Measurements from ENCODE around the gene MYO19.
A peak's percentile ranks its signal among the peaks of the same experiment; 100 is the strongest.

Gene MYO19, protein sequence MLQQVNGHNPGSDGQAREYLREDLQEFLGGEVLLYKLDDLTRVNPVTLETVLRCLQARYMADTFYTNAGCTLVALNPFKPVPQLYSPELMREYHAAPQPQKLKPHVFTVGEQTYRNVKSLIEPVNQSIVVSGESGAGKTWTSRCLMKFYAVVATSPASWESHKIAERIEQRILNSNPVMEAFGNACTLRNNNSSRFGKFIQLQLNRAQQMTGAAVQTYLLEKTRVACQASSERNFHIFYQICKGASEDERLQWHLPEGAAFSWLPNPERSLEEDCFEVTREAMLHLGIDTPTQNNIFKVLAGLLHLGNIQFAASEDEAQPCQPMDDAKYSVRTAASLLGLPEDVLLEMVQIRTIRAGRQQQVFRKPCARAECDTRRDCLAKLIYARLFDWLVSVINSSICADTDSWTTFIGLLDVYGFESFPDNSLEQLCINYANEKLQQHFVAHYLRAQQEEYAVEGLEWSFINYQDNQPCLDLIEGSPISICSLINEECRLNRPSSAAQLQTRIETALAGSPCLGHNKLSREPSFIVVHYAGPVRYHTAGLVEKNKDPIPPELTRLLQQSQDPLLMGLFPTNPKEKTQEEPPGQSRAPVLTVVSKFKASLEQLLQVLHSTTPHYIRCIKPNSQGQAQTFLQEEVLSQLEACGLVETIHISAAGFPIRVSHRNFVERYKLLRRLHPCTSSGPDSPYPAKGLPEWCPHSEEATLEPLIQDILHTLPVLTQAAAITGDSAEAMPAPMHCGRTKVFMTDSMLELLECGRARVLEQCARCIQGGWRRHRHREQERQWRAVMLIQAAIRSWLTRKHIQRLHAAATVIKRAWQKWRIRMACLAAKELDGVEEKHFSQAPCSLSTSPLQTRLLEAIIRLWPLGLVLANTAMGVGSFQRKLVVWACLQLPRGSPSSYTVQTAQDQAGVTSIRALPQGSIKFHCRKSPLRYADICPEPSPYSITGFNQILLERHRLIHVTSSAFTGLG

GRCh38 chr17:36534840-36535668 lies at the start of gene MYO19, which contains the start of gene PIGW:
Gene MYO19, minus strand, starts transcription at chr17:36534868. Its CDS starts 2,330 bp downstream, at chr17:36532538.
Gene PIGW, plus strand, starts transcription at chr17:36534987. Its CDS starts 2,115 bp downstream, at chr17:36537102.
- peak; percentile 97 for DNase-seq

- no peak for DNase-seq
Observed at GRCh38 chr17:36583787-36584186, 49.1 kb upstream of the MYO19 start.

DNA sequence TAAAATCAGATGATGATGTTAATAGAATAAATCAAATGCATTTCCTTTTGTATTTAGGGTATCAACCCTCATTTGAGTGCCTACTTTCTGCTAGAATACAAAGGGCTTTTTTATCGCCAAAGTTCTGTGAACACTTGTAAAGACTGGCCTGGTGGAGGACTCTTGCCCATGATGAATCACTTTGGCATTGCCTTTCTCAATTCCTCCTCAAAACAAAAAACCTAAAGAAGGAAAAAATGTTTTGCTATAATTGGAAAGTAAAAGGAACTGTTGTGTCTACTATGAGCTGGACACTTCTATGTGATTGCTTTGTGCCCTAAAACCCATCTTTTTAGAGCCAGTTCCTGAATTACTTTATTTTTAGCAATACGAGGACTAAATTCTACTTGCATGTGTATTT lies 44.0 kb upstream of the MYO19 start:
- no peak for DNase-seq

- no peak for DNase-seq
Observed at GRCh38 chr17:36576793-36577192, 42.1 kb upstream of the MYO19 start.

- no peak for DNase-seq
Observed at GRCh38 chr17:36575028-36575427, 40.4 kb upstream of the MYO19 start.

- DNase-seq = no peak
Observed at GRCh38 chr17:36566081-36566480, 31.4 kb upstream of the MYO19 start.

- DNase-seq = no peak
Observed at GRCh38 chr17:36553459-36553858, 18.8 kb upstream of the MYO19 start.

GRCh38 chr17:36550491-36551417 lies 16.1 kb upstream of the MYO19 start:
- peak; percentile 59 for DNase-seq

GRCh38 chr17:36547776-36548175 lies 13.1 kb upstream of the MYO19 start:
- no peak for DNase-seq

DNA sequence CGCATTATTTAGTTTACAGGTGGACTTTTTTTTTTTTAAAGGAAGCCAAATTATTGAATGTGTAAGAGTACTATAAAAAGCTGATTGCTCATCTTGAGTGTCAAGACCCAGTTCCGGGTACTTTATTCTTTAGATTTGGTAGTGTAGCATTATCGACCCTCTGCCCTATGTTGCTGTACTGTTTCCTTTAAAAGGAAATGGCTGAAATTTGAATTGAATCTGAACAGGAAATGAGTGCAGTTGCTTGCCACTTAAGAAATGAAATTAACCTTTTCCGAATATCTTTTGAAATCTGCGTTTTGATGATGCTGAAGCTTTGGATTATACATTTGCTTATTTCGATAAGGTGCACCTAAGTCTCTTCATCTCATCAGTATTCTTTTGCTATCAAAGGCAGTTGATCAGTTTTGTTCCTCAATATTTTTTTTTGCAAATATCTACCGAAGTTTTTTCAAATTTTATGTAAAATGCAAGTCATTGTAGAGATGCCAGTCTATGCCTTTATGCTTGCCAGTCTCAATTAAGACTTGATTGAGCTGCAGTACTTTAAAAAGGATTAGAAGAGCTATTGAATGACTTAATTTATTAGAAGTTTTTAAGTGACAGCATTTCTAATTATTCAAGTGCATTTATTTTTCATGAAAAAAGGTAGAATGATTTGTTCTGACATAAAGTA lies 11.9 kb upstream of the MYO19 start:
- DNase-seq = peak; percentile 46

- DNase-seq = peak; percentile 99
Observed at GRCh38 chr17:36545465-36546417, 11.1 kb upstream of the MYO19 start.

- no peak for DNase-seq
Observed at GRCh38 chr17:36545077-36545464, 10.4 kb upstream of the MYO19 start.

DNA sequence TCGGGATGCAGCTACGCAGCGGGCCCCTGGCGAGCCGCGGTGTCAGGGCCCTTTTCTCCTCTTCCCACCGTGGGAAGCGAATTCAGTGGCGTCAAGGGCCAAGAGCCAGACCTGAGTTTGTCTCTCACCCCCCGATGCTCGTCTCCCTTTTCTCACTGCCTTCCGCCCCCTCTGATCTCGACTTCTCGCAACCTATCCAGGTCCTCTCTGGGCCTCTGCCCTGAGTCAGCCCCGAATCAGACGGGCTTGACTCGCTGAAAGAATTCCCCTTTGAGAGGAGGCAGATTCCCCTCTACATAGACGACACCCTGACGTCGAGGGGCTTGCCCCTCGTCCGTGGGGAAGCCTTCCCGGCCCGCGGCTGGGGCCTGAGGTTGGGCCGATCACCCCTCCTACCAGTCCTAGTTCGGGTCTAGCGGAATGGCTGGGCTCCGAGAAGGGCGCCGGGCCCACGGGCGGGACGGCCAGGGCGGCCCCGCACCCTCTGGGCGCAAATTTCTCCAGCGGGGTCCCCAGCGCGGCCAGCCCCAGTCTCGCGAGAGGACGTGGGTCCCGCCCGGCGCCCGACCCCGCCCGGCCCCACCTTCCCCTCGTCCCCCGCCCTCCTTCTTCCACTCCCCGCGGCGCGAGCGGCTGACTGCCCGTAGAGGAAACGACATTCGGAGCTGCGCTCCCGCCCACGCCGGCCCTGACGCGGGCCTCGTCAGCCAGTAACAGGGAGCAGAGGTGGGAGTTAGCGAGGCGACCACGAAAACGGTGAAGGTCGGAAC lies 9.8 kb upstream of the MYO19 start, which contains the start of gene GGNBP2:
Gene GGNBP2, plus strand, starts transcription at position 613 of the 770 bp plus-strand sequence. CDS start 806 bp downstream, outside the sequence.
- DNase-seq = peak; percentile 98

GRCh38 chr17:36544044-36544306 lies 9.3 kb upstream of the MYO19 start:
- DNase-seq = peak; percentile 84

GRCh38 chr17:36542755-36543154 lies 8.1 kb upstream of the MYO19 start:
- DNase-seq = no peak

DNA sequence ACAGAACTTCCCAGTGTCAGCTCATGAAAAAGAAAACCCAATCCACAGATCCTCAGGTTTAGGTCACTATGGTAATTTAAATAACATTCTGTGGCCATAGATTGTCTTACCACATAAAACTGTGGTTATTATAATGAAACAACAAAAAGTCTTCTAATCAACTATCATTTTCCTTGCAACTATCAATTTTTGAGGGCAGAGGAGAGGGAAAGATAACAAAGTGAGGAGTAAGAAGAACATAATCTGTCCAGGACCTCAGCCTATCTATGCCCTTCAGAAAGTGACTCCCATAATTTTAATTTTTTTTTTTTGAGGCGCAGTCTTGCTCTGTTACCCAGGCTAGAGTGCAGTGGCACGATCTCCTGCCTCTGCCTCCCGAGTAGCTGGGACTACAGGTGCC lies 6.0 kb upstream of the MYO19 start:
- peak; percentile 85 for DNase-seq

GRCh38 chr17:36535669-36536081 lies 1.0 kb upstream of the MYO19 start:
- DNase-seq = no peak

DNA sequence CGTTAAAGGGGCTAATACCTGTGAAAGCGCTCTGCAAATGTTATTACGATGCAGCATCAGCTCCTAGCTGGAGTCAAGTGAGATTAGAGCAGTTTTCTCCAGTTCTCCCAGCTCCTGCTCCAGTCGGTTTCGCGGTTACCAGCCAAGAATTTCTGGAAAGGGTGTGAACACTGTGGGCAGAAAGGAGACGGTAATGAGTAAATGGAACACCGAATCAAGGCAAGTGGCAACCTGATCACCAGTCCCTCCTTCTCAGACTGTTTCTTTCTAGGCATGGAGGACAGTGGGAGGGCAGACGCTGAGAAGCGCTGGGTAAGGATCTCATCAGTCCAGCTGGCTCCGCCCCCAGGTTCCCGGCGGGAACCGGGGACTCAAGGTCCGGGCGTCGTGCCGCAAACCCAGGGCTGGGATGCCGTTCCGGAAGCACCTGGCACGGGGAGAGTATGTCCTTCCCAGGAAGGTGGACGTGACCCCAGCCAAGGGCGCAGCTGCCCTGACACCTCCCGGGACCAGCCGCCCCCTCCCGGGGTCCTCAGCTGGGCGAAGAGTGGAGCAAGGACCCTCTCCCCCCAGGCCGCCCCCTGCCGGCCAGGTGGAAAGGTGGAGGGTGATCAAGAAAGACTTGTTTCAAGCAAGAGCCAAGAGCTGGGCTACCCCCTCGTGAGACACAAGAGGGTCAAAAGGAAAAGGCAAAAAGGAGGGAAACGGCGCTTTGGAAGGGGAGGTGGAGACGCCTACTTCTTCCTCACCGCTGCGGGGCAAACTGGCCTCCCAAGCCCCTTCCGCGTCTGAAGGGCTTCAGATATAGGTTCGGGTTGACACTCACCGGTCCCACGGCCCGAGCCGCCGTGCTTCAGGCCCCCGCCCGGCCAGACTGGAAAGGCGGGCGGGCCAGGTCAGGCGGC lies 481 bp downstream of the MYO19 start:
- DNase-seq = peak; percentile 83
